ENCODE results near the gene IGHMBP2. TPM values are rescaled to one million over a fixed set of nuclear protein-coding genes. Genes with fewer than 3 reads are reported as not detected.

The IGHMBP2 gene
- polyA plus RNA-seq, 1 donor from 2014 or later = 9.5 TPM

DNA sequence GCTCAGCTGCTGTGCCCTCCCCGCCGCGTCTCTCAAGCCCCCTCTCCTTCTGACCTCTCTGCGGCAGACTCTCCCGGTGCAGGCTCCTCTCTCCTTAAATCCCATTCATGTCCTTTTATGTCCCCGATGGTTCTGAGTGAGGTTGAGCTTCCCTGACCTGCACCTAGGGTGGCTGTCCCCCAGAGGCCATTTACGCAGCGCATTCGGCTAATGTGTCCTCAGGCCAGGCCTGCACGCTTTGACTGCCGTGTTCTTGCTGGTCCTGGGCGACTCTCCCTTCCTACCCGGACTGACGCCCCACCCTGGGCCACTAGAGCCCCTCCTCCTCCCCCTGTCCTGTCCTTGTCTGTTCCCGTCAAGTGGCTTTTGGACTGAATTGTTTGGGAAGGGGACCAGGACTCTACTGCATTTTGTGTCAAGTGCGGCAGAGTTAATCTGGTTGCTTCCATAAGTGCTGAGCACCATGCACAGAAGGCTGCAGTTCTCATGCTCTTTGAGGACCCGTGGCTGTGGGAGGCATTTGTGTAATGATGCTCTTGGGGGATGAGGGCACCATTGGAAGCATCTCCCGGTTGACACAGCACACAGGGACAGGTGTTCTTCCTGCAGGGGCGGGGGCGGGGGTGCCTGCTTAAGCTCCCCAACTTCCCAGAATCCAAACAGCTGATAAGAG is 37.1 kb downstream of the IGHMBP2 start:
- Histone ChIP-seq H3K4me2 (ENCODE audit: low read length) (no peak overlapping the region), H3K9me3 (ENCODE audit: low read length) (no peaks in the 10 kb centered on the region), H3F3A (ENCODE audit: insufficient read depth, low read length, poor library complexity, severe bottlenecking) (no peaks in the 10 kb centered on the region), H4K20me1 (ENCODE audit: insufficient read depth) (no peaks in the 10 kb centered on the region), H3K27me3 (ENCODE audit: insufficient read depth, low read depth, low read length) (no peaks in the 10 kb centered on the region), H3K79me2 (replicated peaks; ENCODE audit: insufficient read depth, low read length) (no peaks in the 10 kb centered on the region), H3K9me2 (ENCODE audit: insufficient read depth, low read length) (no peaks in the 10 kb centered on the region), H3K36me3 (ENCODE audit: insufficient read depth, low read length) (no peaks in the 10 kb centered on the region), H2AFZ (ENCODE audit: low read depth, low read length) (no peak overlapping the region), H3K4me3 (ENCODE audit: low read length) (no peak overlapping the region), H3K9ac (ENCODE audit: low read length) (no peak overlapping the region), H3K27ac (ENCODE audit: low read length) (no peak overlapping the region)
- TF ChIP-seq MXI1 (conservative IDR thresholded peaks at IDR 0.05; ENCODE audit: poor library complexity, severe bottlenecking) = no peak
- no peak for TF ChIP-seq POLR2AphosphoS5 (IDR thresholded peaks at IDR 0.05)
- TF ChIP-seq, protein P1, sequence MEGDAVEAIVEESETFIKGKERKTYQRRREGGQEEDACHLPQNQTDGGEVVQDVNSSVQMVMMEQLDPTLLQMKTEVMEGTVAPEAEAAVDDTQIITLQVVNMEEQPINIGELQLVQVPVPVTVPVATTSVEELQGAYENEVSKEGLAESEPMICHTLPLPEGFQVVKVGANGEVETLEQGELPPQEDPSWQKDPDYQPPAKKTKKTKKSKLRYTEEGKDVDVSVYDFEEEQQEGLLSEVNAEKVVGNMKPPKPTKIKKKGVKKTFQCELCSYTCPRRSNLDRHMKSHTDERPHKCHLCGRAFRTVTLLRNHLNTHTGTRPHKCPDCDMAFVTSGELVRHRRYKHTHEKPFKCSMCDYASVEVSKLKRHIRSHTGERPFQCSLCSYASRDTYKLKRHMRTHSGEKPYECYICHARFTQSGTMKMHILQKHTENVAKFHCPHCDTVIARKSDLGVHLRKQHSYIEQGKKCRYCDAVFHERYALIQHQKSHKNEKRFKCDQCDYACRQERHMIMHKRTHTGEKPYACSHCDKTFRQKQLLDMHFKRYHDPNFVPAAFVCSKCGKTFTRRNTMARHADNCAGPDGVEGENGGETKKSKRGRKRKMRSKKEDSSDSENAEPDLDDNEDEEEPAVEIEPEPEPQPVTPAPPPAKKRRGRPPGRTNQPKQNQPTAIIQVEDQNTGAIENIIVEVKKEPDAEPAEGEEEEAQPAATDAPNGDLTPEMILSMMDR (IDR thresholded peaks at IDR 0.05; ENCODE audit: poor library complexity, severe bottlenecking) = no peak
- no peak for TF ChIP-seq EZH2 (IDR thresholded peaks at IDR 0.05; ENCODE audit: borderline replicate concordance, insufficient read depth, low read length, poor library complexity, severe bottlenecking)
- TF ChIP-seq EP300 (conservative IDR thresholded peaks at IDR 0.05; ENCODE audit: poor library complexity, severe bottlenecking) = no peak
- TF ChIP-seq, protein P2, sequence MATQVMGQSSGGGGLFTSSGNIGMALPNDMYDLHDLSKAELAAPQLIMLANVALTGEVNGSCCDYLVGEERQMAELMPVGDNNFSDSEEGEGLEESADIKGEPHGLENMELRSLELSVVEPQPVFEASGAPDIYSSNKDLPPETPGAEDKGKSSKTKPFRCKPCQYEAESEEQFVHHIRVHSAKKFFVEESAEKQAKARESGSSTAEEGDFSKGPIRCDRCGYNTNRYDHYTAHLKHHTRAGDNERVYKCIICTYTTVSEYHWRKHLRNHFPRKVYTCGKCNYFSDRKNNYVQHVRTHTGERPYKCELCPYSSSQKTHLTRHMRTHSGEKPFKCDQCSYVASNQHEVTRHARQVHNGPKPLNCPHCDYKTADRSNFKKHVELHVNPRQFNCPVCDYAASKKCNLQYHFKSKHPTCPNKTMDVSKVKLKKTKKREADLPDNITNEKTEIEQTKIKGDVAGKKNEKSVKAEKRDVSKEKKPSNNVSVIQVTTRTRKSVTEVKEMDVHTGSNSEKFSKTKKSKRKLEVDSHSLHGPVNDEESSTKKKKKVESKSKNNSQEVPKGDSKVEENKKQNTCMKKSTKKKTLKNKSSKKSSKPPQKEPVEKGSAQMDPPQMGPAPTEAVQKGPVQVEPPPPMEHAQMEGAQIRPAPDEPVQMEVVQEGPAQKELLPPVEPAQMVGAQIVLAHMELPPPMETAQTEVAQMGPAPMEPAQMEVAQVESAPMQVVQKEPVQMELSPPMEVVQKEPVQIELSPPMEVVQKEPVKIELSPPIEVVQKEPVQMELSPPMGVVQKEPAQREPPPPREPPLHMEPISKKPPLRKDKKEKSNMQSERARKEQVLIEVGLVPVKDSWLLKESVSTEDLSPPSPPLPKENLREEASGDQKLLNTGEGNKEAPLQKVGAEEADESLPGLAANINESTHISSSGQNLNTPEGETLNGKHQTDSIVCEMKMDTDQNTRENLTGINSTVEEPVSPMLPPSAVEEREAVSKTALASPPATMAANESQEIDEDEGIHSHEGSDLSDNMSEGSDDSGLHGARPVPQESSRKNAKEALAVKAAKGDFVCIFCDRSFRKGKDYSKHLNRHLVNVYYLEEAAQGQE (IDR thresholded peaks at IDR 0.05; ENCODE audit: borderline replicate concordance) = no peak
- TF ChIP-seq TAF1 (IDR thresholded peaks at IDR 0.05; ENCODE audit: low read depth) = no peak

DNA sequence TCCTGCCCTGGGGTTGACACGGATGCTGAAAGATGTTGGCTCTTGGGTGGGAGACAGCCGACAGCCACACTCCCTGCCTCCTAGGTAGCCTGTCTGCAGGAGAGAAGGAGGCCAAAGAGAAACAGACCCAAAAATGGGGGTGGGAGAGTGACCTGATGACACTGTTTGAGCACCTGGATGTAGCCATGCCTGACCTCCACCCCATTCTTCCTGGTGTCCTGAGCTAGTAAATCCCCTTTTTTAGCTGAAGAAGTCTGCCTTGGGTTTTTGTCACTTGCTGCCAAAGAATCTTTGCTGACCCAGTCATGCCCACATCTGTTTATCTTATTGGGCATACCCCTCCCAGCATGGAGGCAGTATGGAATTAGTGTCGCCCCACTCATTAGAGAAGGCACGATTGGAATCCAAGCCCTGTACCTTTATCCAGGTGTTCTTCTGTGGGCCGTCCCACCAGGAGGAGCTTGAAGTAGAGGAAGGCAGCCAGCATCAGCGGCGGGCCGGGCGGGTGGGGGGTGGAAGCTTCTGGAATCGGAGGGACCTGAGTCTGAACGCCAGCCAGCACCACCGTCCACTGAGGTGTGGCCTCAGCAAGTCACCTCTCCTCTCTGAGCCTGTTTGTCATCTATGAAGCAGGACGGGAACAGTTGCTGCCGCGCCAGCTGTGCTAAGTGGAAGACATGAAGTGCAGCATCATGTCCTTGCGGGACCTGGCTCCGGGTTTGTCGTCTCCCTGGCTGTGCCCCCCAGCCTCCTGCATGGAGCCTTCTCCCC is 37.8 kb downstream of the IGHMBP2 start:
- TF ChIP-seq POLR2AphosphoS5 (IDR thresholded peaks at IDR 0.05) (no peak), MXI1 (conservative IDR thresholded peaks at IDR 0.05; ENCODE audit: poor library complexity, severe bottlenecking) (no peak), RAD21 (conservative IDR thresholded peaks at IDR 0.05) (no peak), TAF1 (IDR thresholded peaks at IDR 0.05; ENCODE audit: low read depth) (no peak), EZH2 (IDR thresholded peaks at IDR 0.05; ENCODE audit: borderline replicate concordance, insufficient read depth, low read length, poor library complexity, severe bottlenecking) (no peak), EP300 (conservative IDR thresholded peaks at IDR 0.05; ENCODE audit: poor library complexity, severe bottlenecking) (no peak), SMC3 (conservative IDR thresholded peaks at IDR 0.05; ENCODE audit: poor library complexity) (no peak)
- TF ChIP-seq, protein P1 (IDR thresholded peaks at IDR 0.05; ENCODE audit: poor library complexity, severe bottlenecking) = no peak
- TF ChIP-seq, protein P2 (IDR thresholded peaks at IDR 0.05; ENCODE audit: borderline replicate concordance) = no peak
- H3K27me3 ChIP-seq (ENCODE audit: insufficient read depth, low read depth, low read length) = no peaks in the 10 kb centered on the region
- H3K9me2 ChIP-seq (ENCODE audit: insufficient read depth, low read length) = no peaks in the 10 kb centered on the region
- no peak overlapping the region for H3K4me3 ChIP-seq (ENCODE audit: low read length)
- no peaks in the 10 kb centered on the region for H3K79me2 ChIP-seq (replicated peaks; ENCODE audit: insufficient read depth, low read length)
- no peaks in the 10 kb centered on the region for H3F3A ChIP-seq (ENCODE audit: insufficient read depth, low read length, poor library complexity, severe bottlenecking)
- H3K9me3 ChIP-seq (ENCODE audit: low read length) = no peaks in the 10 kb centered on the region
- H3K27ac ChIP-seq (ENCODE audit: low read length) = no peak overlapping the region
- no peak overlapping the region for H3K9ac ChIP-seq (ENCODE audit: low read length)
- no peak overlapping the region for H2AFZ ChIP-seq (ENCODE audit: low read depth, low read length)
- H4K20me1 ChIP-seq (ENCODE audit: insufficient read depth) = no peaks in the 10 kb centered on the region
- H3K36me3 ChIP-seq (ENCODE audit: insufficient read depth, low read length) = no peaks in the 10 kb centered on the region
- no peak overlapping the region for H3K4me2 ChIP-seq (ENCODE audit: low read length)

All from neural cell (in vitro differentiated cells).